GM12873 (cell line): Measurements from ENCODE around the gene PARVA.

ENCODE experiments used
- TF ChIP-seq, protein P1 (sequence below): IDR thresholded peaks from 2 replicates; pipeline ENCODE4 v1.5.1; 2012; ENCODE audit warnings: low read depth, mild to moderate bottlenecking, moderate library complexity, low read length, control low read depth; ENCODE audit not compliant: insufficient read depth; ENCODE audit errors: missing control alignments

Gene PARVA

DNA sequence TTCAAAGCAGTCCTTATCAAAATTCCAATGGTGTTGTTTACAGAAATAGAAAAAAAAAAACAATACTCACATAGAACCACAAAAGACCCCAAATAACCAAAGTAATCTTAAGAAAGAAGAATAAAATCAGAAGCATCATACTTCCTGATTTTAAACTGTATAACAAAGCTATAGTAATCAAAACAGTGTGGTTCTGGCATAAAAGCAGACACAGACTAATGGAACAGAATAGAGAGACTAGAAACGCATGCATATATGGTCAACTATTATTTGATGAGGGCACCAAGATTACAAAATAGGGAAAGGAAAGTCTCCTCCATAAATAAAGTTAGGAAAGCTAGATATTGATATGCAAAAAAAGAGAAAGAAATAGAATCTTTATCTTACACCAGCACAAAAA is 176.8 kb downstream of the PARVA start:
- TF ChIP-seq, protein P1, sequence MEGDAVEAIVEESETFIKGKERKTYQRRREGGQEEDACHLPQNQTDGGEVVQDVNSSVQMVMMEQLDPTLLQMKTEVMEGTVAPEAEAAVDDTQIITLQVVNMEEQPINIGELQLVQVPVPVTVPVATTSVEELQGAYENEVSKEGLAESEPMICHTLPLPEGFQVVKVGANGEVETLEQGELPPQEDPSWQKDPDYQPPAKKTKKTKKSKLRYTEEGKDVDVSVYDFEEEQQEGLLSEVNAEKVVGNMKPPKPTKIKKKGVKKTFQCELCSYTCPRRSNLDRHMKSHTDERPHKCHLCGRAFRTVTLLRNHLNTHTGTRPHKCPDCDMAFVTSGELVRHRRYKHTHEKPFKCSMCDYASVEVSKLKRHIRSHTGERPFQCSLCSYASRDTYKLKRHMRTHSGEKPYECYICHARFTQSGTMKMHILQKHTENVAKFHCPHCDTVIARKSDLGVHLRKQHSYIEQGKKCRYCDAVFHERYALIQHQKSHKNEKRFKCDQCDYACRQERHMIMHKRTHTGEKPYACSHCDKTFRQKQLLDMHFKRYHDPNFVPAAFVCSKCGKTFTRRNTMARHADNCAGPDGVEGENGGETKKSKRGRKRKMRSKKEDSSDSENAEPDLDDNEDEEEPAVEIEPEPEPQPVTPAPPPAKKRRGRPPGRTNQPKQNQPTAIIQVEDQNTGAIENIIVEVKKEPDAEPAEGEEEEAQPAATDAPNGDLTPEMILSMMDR = no peak

DNA sequence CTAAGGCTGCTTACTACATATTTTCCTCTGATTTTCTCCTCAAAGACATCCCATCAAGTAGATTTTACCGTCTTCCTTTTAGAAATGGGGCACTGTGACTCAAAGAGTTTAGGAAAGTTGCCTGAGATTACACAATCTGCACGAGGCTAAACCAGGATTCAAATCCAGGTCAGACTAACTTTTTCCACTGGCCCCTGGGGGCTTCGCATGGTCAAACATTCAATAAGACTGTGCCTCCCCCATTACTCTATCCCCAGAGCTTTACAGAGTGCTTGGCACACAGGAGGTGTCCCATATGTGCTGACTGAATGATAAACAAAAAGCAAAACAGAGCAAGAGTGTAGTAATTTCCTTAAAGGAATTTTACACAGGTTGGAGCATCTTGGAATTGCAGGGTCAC is 178.8 kb downstream of the PARVA start:
- TF ChIP-seq, protein P1 = no peak

DNA sequence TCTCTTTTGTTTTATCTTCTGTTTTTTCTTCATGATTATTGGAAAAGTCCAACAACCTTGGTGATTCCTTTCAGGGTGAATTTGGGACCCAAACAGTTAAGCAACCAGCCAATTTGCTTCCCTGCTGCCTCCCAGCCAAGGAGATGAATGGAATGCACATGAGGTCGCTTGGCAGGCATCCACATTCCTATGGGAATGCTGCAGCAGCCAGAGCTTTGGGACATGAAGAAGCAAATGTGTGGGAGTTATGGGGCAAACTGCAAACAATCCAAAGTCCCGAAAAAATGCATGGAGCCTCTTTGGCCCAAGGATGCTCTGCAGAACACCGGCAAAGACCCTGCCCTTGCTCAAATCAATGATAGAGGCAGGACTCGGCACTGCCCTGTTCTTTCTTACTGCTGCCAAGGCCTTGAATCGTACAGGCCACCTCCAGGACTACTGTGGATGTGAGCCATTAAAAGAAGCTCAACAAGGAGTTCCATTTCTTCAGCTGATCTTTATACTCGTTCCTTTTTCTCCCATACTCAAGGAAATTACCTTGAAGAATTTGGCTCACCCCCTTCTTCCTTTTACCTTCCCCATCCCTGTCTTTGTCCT is 179.5 kb downstream of the PARVA start:
- TF ChIP-seq, protein P1 = no peak

DNA sequence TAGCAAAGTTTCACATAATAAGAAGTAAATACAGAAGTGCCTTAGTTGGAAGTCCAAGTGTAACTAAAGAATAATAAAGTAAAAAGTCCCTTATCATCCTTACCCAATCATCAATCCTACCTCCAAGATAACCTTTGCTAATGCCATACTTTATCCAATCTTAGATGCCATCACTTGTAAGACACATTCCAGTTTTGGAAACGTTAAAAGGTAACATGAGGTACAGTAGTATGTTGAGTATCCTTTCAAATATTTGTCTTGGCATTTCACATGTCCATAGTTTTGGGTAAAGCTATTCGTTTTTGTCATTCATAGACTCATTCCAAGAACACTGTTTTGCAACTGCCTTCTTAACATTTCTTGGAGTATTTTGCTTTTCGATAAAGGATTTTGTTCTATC is 181.6 kb downstream of the PARVA start:
- TF ChIP-seq, protein P1 = no peak

DNA sequence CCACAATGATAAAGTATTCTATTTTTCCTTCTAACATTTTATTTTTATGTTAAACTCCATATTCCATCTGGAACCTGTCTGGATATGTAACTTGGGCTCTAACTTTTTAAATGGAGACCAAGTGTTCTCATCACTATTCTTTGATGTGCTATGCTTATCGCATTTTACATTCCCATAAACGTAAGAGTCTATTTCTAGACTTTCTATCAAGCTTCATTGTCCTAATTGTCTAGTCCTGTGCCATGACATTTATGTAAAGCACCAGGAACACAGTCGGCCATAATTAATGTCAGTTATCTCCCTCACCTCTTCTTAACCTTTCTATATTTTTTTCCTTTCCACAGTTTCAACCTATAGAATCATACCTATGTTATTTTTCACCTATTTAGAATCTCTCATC is 183.0 kb downstream of the PARVA start:
- TF ChIP-seq, protein P1 = no peak

DNA sequence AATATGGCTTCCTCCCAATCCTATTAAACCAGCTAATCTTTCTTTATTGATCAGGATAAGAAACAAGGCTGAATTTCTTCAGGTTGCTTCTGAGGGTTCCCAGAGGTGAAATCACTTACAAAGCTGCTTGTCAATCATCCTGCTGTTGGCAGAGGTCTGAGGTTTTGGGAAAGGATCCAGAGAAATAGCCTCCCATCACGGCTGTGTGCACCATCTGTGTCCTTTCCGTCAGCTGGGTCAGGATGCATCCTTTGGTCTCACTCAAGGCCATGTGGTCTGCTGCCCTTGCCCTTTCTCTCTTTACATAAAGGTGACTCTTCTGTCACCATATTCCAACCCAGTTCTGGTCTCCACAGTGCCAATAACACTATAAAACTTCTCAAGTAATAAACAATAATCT is 183.5 kb downstream of the PARVA start:
- TF ChIP-seq, protein P1 = no peak

DNA sequence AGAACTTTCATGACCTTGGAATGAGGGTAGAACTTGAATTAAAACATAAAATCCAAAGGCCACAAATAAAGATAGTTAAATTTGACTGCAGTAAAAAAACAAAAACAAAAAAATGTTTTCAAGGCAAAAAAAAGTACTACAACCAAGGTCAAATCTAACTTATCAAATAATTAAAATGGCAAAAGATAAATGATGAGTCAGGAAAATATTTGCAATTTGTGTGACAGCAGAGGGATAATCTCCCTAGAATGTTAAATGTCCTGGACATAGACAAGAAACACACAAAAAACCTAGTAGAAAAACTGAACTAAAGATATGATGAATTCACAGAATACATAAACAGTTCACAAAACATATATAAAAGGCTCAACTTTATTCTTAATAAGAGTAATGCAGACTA is 186.6 kb downstream of the PARVA start:
- TF ChIP-seq, protein P1 = no peak
